ENCODE data around the gene CASKIN1.
"Not testable (repeated sequence)": the region's sequence is repeated elsewhere in the genome, so short reads cannot be mapped to it uniquely, and the experiment has no call there.

Gene CASKIN1

GRCh38 chr16:2196162-2196980, at the start of gene CASKIN1:
Gene CASKIN1 (minus strand): TSS chr16:2196605. CDS start chr16:2196432, 173 bp downstream.
- DNase-seq = no peak

- no peak for DNase-seq
Observed at GRCh38 chr16:2244926-2245795, 48.8 kb upstream of the CASKIN1 start.

- DNase-seq = no peak
Observed at GRCh38 chr16:2244301-2244700, 47.9 kb upstream of the CASKIN1 start.

GRCh38 chr16:2243781-2244180, 47.4 kb upstream of the CASKIN1 start:
- no peak for DNase-seq

GRCh38 chr16:2243031-2243528, 46.7 kb upstream of the CASKIN1 start:
- DNase-seq = no peak

GRCh38 chr16:2242598-2242997, 46.2 kb upstream of the CASKIN1 start:
- DNase-seq = no peak

GRCh38 chr16:2240331-2240730, 43.9 kb upstream of the CASKIN1 start:
- not testable (repeated sequence) for DNase-seq

GRCh38 chr16:2238838-2239675, 42.7 kb upstream of the CASKIN1 start:
- no peak for DNase-seq

- no peak for DNase-seq
Observed at GRCh38 chr16:2238150-2238837, 41.9 kb upstream of the CASKIN1 start.

- DNase-seq = no peak
Observed at GRCh38 chr16:2237493-2238149, 41.2 kb upstream of the CASKIN1 start.

- DNase-seq = no peak
Observed at GRCh38 chr16:2237102-2237482, 40.7 kb upstream of the CASKIN1 start.

GRCh38 chr16:2236337-2237101, 40.1 kb upstream of the CASKIN1 start, which contains the start of gene DNASE1L2:
Gene DNASE1L2 (plus strand): TSS chr16:2236444. CDS start chr16:2236817, 373 bp downstream.
- no peak for DNase-seq

GRCh38 chr16:2235695-2236336, 39.4 kb upstream of the CASKIN1 start:
- no peak for DNase-seq

- DNase-seq = no peak
Observed at GRCh38 chr16:2235234-2235651, 38.8 kb upstream of the CASKIN1 start.

GRCh38 chr16:2234813-2235170, 38.4 kb upstream of the CASKIN1 start:
- no peak for DNase-seq

- DNase-seq = peak; percentile 28
Observed at GRCh38 chr16:2233872-2234812, 37.7 kb upstream of the CASKIN1 start.

- no peak for DNase-seq
Observed at GRCh38 chr16:2233046-2233775, 36.8 kb upstream of the CASKIN1 start.
